ENCODE data around the gene DPPA5. TPM values are rescaled to one million over a fixed set of nuclear protein-coding genes. Genes with fewer than 3 reads are reported as not detected.

Gene DPPA5
- total and polyA plus RNA-seq, 12 donors, result not detected

GRCh38 chr6:73348550-73349204 lies 5.4 kb downstream of the DPPA5 start:
- Histone ChIP-seq H3K4me3 (no peak overlapping the region), H3K27me3 (peaks cover 16% of the 10 kb centered on the region), H3K9me3 (replicated peaks in 1 of 3) (no peaks in the 10 kb centered on the region), H3K27ac (no peak overlapping the region), H3K36me3 (replicated peaks in 1 of 2) (no peaks in the 10 kb centered on the region), H3K4me1 (replicated peaks in 1 of 2) (no peaks in the 10 kb centered on the region)
- 41 to 55% (median 49%) methylated on average over 21 to 33 of the region's 33 CpGs for WGBS, 4 donors
- intact Hi-C loops (cut with DNase I), result no loop called here
- no peak for DNase-seq
- TF ChIP-seq POLR2A (IDR thresholded peaks at IDR 0.05) (no peak), CTCF (IDR thresholded peaks at IDR 0.05) (no peak)

- intact Hi-C loops (cut with DNase I), result no loop called here
- no peak for DNase-seq
- Histone ChIP-seq H3K4me3 (no peak overlapping the region), H3K27ac (no peak overlapping the region), H3K36me3 (replicated peaks in 1 of 2) (no peaks in the 10 kb centered on the region), H3K9me3 (replicated peaks in 1 of 3) (no peaks in the 10 kb centered on the region), H3K27me3 (peaks cover 4% of the 10 kb centered on the region), H3K4me1 (replicated peaks in 1 of 2) (no peaks in the 10 kb centered on the region)
- no peak for TF ChIP-seq POLR2A (IDR thresholded peaks at IDR 0.05)
Observed at GRCh38 chr6:73343164-73343563, 10.9 kb downstream of the DPPA5 start.

GRCh38 chr6:73342174-73342573 lies 11.9 kb downstream of the DPPA5 start:
- DNase-seq, result no peak
- Histone ChIP-seq H3K27ac (no peak overlapping the region), H3K9me3 (replicated peaks in 1 of 3) (no peaks in the 10 kb centered on the region), H3K27me3 (no peaks in the 10 kb centered on the region), H3K4me3 (no peak overlapping the region), H3K4me1 (replicated peaks in 1 of 2) (no peaks in the 10 kb centered on the region), H3K36me3 (replicated peaks in 1 of 2) (no peaks in the 10 kb centered on the region)
- 62 to 72% (median 71%) methylated on average over 5 of the region's 5 CpGs for WGBS, 4 donors
- TF ChIP-seq POLR2A (IDR thresholded peaks at IDR 0.05), result no peak
- intact Hi-C loops (cut with DNase I), result no loop called here

GRCh38 chr6:73341335-73341734 lies 12.7 kb downstream of the DPPA5 start:
- DNase-seq, result no peak
- H3K36me3 ChIP-seq (replicated peaks in 1 of 2), result no peaks in the 10 kb centered on the region
- H3K4me1 ChIP-seq (replicated peaks in 1 of 2), result no peaks in the 10 kb centered on the region
- H3K9me3 ChIP-seq (replicated peaks in 1 of 3), result no peaks in the 10 kb centered on the region
- TF ChIP-seq CTCF (IDR thresholded peaks at IDR 0.05) (no peak), POLR2A (IDR thresholded peaks at IDR 0.05) (no peak)
- intact Hi-C loops (cut with DNase I), result no loop called here
- no peak overlapping the region for H3K4me3 ChIP-seq
- no peaks in the 10 kb centered on the region for H3K27me3 ChIP-seq
- WGBS, 4 donors, result 55 to 82% (median 59%) methylated on average over 1 of the region's 1 CpG
- H3K27ac ChIP-seq, result no peak overlapping the region

- no peak for DNase-seq
- no peaks in the 10 kb centered on the region for H3K27me3 ChIP-seq
- H3K4me3 ChIP-seq, result no peak overlapping the region
- TF ChIP-seq CTCF (IDR thresholded peaks at IDR 0.05) (no peak), POLR2A (IDR thresholded peaks at IDR 0.05) (no peak)
- intact Hi-C loops (cut with DNase I), result no loop called here
- no peaks in the 10 kb centered on the region for H3K9me3 ChIP-seq (replicated peaks in 1 of 3)
- WGBS, 4 donors, result 55 to 71% (median 62%) methylated on average over 2 of the region's 2 CpGs
- no peak overlapping the region for H3K27ac ChIP-seq
- no peaks in the 10 kb centered on the region for H3K4me1 ChIP-seq (replicated peaks in 1 of 2)
- no peaks in the 10 kb centered on the region for H3K36me3 ChIP-seq (replicated peaks in 1 of 2)
Observed at GRCh38 chr6:73340048-73340447, 14.0 kb downstream of the DPPA5 start.
